GM10266 (cell line): Measurements from ENCODE around the gene HOXD9.

Experiments
- DNase-seq: peaks from one replicate; pipeline ENCODE4 v3.0.0; 2012; ENCODE audit errors: extremely low spot score
- TF ChIP-seq, protein P1 (sequence below): IDR thresholded peaks from 2 replicates; pipeline ENCODE4 v1.5.1; 2012; ENCODE audit warnings: mild to moderate bottlenecking, low read depth; ENCODE audit not compliant: control insufficient read depth, insufficient read depth; ENCODE audit errors: missing control alignments

The HOXD9 gene

GRCh38 chr2:176100547-176101140, 21.9 kb upstream of the HOXD9 start:
- no peak for DNase-seq
- TF ChIP-seq, protein P1, sequence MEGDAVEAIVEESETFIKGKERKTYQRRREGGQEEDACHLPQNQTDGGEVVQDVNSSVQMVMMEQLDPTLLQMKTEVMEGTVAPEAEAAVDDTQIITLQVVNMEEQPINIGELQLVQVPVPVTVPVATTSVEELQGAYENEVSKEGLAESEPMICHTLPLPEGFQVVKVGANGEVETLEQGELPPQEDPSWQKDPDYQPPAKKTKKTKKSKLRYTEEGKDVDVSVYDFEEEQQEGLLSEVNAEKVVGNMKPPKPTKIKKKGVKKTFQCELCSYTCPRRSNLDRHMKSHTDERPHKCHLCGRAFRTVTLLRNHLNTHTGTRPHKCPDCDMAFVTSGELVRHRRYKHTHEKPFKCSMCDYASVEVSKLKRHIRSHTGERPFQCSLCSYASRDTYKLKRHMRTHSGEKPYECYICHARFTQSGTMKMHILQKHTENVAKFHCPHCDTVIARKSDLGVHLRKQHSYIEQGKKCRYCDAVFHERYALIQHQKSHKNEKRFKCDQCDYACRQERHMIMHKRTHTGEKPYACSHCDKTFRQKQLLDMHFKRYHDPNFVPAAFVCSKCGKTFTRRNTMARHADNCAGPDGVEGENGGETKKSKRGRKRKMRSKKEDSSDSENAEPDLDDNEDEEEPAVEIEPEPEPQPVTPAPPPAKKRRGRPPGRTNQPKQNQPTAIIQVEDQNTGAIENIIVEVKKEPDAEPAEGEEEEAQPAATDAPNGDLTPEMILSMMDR, result no peak

- DNase-seq, result no peak
- TF ChIP-seq, protein P1, result no peak
Measured at GRCh38 chr2:176101216-176101830, 21.2 kb upstream of the HOXD9 start.

DNA sequence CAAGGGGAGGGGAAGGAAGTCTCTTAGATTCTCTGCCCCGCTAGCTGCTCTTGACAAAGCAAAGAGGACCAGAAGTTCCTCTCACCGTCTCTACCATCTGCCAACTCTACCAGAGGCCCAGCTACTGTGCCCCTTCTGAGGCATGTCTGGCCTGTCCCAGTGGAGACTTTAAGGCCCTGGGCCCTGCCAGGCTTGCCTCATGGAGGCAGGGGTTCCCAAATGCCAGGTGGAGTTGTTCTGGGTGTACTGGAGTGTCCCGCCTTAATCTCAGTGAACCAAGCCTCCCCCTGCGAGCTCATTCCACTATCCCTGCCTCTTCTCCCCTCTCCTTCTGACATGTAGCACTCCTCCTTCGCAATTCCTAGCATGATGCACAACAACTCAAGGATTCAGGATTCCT, 20.7 kb upstream of the HOXD9 start:
- TF ChIP-seq, protein P1, result no peak
- DNase-seq, result no peak

DNA sequence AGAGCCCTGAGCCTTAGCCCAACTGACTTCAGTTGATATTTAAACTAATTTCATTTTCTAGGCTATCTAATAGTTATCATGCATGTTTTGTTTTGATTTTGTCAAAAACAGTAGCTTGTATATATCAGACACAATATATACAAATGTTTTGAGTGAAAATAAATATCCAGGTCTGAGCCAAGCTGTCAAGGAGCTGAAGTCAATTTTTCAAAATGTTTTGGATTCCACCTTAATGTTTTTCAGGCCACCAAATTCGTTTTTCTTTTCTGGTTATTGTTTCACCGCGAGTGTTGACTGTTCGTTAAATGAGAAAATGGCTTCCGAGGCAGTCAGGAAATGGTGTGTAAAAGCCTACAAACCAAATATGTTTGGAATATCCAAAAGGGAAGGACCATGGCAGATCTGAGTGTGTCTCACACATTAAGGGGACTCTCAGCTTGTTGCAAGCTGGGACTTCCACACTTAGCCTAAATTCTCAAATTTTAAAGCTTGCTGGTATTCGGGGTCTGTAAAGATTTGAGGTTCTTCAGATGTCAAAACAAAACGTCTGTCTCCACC, 20.1 kb upstream of the HOXD9 start:
- no peak for DNase-seq
- TF ChIP-seq, protein P1, result no peak

- TF ChIP-seq, protein P1, result no peak
- DNase-seq, result no peak
Measured at GRCh38 chr2:176103194-176103593, 19.3 kb upstream of the HOXD9 start.

DNA sequence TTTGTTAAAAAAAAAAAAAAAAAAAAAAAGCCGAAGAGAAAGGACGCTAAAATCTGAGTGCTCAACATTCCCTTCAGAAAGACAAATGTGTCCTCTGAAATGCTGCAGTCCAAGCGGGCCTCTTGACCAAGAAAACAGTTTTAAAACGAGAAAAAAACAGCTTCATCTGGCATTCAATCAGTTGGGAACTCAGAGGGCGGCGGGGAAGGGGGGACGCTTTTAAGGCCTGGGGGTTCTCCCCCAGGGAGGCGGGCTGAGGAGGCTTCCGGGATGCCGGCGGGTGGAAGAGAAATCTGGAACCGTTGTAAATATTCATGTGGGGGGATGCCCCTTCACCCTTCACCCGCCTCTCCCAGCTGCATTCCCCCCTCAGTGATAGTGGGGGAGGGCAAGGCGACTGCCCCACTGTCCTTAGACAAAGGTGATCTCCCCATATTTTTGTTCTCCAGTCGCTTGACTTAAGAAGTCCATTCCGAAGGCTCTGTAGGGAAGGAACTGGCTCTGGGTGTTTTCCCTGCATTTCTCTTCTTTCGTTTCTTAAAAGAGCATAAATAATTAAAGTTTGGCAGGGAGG, 18.7 kb upstream of the HOXD9 start:
- TF ChIP-seq, protein P1, result no peak
- DNase-seq, result no peak
